Stimulated activated CD8-positive, alpha-beta memory T cell treated with anti-CD3 and anti-CD28 coated beads, Interleukin-15, amount 100 ng/mL, for 1 hour (primary cell): ENCODE results near the gene LRP1-AS.

Experiments used
- DNase-seq: peaks from one replicate; pipeline ENCODE4 v3.0.0-alpha.2; 2020; ENCODE audit warnings: low read depth

Gene LRP1-AS

GRCh38 chr12:57160040-57160439 lies 12.6 kb upstream of the LRP1-AS start:
- no peak for DNase-seq

DNA sequence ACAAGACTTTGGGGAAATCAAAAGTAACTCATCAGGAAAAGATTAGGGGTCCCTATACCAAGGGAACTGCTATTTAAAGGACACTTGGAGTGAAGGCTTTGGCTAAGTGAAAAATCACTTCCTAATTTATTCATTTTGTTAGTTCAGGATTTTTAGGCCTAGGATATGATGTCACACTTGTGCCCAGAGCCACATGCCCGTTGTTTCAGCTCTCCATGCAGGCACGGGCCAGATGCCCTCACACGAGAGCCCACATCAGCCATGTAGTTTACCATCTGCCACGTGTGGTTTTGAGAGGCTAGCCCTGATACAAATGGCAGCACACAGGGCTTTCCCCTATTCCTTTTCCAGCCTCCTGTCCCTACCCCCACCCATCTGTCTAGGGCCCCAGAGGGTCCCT lies 11.9 kb upstream of the LRP1-AS start:
- DNase-seq = no peak

- no peak for DNase-seq
Measured at GRCh38 chr12:57158665-57159064, 11.2 kb upstream of the LRP1-AS start.

DNA sequence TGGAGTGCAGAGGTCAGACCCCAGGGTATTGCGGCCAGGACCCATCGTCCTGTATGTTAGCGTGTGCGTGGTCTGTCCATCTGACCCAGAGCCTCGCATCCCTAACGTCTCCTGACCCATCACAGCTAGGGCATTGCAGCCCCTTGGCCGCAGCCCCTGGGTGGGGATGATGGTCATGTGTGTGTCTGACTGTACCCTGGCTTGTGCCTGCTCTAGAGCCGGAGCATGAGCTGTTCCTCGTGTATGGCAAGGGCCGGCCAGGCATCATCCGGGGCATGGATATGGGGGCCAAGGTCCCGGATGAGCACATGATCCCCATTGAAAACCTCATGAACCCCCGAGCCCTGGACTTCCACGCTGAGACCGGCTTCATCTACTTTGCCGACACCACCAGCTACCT lies 10.8 kb upstream of the LRP1-AS start:
- no peak for DNase-seq

DNA sequence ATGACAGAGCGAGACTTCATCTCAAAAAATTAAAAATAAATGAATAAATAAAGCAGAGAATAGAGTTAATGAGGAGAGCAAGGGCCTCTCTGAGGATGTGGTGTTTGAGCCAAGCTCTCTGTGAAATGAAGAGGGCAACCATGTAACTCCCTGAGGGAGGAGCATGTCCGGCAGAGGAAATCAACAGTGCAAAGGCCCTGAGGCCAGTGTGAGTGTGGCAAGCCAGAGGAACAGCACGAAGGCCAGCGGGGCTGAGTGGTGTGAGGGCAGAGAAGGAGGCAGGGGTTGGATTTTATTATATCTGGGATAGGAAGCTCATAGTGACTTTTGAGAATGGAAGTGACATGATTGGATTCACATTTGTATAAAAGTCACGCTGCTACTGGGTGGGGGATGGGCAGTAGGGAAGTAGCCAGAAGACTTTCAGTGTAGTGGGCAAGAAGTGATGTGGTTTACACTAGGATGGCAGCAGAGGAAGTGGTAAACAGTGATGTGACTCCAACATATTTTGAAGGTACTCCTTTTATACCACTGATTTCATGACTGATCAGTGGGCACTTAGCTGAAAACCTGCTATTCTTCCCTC lies 10.3 kb upstream of the LRP1-AS start:
- DNase-seq = no peak

DNA sequence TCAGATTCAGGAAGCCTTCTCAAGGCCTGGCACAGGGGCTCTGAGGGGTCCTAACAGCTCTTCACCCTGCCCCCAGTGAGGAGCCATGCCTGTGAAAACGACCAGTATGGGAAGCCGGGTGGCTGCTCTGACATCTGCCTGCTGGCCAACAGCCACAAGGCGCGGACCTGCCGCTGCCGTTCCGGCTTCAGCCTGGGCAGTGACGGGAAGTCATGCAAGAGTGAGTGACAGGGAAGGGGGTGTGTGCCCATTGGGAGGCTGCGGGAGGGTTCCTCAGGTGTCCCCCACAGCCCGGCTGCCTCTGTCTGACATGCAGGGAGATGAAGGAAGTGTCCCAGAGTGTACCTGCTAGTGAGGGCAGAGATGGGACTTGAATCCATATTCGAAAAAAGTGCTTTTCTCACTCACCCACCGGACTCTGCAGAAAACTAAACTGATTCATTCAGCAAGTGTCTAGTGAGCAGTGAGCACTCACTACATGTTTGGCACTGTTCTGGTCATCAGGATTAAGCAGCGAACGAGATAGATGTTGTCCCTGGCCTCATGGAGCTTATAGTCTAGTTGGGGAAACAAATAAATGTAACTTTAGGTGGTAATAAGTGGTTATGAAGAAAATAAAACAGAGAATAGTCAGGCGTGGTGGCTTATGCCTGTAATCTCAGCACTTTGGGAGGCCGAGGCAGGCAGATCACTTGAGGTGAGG lies 9.4 kb upstream of the LRP1-AS start:
- no peak for DNase-seq

DNA sequence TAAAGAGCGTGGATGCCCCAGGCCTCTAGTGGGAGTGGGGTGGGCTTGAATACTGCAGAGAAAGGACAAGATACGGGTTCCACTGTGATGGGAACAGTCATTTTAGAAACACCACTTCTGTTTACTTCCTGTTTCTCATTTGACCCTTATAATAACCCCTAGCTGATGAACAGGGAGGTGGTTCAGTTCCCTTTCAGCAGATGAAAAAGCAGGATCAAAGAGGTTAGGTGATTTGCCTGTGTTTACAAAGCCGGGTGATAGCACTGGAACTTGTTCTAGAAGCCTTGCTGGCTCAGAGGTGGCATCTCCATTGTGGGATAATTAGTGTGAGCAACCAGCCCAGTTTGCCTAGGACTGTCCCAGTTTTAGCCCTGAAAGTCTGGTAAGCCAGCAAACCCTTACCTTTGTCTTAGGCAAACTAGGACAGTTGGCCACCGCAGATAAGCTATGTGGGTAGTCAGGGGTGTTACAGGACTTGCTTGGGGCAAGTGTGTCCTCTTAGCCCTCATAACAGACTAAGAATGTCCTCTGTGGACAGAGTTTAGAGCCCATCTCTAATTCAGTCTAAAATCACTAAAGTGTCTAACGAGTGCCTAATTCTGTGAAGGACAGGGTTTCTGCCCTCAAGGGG lies 7.5 kb upstream of the LRP1-AS start:
- DNase-seq = no peak

GRCh38 chr12:57154076-57154475 lies 6.7 kb upstream of the LRP1-AS start:
- DNase-seq = no peak

GRCh38 chr12:57153415-57153997 lies 6.1 kb upstream of the LRP1-AS start:
- no peak for DNase-seq

DNA sequence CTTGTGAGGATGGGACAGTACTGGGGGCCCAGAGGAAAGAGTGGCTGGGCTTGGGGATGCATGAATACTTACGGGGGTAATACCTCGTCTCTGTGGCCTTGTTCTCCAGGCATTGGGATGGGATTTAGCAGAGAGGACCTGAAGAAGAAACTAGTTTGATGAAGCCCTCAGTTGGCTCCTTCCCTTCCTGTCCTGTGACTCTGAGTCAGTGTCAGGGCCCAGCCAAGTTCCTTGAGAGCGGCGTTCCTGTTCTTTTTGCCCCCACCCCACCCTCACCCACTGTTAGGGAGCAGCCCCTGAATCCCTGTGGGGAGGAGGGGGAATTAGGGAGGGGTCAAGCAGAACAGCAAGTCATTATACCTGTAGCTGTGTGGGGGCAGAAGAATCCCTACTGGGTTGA lies 5.2 kb upstream of the LRP1-AS start:
- no peak for DNase-seq

DNA sequence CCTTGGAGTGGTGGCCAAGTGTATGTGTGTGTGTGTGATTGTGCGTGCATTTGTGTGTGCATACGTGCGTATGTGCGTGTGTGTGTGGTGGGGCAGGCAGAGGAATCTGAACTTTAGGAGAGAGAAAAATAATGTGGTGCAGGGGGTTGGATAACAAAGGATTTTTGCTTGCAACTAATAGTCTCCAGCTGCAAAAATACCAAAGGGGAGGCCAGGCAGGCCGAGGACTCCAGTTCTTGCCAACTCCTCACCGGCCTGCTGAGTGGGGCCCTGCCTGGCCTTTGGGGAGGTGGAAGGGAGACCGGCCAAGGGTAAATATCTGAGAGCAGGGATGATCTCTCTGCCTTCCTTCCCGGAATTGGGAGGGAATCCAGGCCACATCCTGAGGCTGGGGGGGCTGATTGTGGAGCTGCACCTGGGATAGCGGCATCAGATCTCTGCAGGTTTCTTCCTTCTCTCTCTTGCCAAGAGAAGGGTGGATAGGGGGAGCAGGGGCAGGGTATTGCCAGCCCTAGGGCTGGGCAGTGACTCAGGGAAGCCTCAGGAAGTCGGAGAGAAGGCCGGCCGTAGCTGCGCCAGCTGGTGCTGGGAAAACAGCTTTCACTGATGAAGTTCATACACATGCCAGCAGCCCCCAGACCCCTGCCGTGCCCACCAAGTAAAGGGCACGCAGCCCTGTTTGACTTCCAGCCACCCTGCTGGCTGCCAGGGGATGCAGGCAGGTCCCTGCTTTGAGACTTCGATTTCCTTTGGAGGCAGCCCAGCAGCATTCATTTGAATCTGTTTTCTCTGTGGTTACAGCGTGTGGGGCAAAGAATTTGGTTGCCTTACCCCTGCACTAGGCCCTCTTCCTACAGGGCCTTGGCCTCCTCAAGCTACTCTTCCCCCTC lies 4.6 kb upstream of the LRP1-AS start:
- DNase-seq = no peak

GRCh38 chr12:57150400-57151000 lies 3.1 kb upstream of the LRP1-AS start:
- DNase-seq = no peak

- no peak for DNase-seq
Measured at GRCh38 chr12:57149245-57149900, 2.0 kb upstream of the LRP1-AS start.

DNA sequence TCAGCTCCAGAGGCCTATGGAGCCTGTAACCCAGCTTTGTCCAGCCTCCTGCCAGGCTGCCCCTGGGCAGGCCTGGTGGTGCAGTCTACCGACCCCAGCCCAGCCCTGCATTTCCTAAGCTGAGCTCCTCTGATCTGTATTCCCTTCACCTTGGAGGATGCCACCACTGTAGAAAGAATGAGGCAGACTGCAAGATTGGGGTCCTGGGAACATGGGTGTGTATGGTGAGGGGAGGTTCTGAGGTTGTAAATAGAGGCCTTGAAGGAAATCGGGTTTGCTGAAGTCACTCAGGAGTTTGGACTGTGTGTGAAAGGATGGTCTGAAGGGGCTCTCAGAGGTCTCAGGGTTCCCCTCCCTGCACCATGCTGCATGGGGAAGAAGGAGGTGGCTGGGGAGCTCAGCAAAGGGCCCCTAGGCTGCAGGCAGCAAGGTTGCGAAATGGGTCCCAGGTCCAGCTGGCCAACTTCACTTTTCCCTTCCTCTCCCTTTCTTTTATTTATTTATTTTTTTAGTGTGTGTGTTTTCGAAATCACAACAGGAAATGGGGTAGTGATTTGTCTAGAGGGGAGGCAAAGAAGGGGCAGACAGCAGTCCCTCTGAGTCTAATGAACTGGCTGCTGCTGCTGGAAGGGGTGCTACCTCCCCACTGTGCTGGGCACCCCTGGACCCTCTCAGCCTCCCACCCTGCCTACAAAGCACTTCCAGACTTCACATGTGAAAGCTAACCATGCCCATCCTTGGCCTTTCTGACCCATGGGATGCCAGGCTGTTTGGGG lies 1.2 kb upstream of the LRP1-AS start:
- DNase-seq = no peak

- no peak for DNase-seq
Measured at GRCh38 chr12:57146092-57146491, 1.3 kb downstream of the LRP1-AS start.

- DNase-seq = no peak
Measured at GRCh38 chr12:57145460-57146059, 1.9 kb downstream of the LRP1-AS start.

GRCh38 chr12:57143454-57143853 lies 4.0 kb downstream of the LRP1-AS start:
- no peak for DNase-seq

DNA sequence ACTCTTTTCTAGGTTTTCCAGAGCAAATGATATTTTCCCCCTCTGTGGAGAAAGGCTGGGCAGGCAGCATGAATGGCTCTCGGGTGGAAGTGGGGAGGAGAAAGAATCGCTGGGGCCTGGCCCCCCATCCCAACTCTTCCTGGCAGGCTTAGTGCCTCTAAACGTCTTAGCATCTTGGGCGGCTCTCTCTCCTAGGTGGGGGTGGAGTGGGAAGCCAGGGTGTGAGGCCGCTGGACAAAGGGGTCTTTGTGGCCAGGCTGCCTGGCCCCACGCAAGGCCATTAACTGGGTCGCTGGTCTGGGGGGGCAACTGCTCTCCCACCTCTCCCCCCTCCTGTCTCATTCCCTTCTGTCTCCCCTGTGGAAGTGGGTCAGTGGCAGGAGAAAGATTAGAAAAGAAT lies 4.7 kb downstream of the LRP1-AS start:
- DNase-seq = no peak

GRCh38 chr12:57142121-57142520 lies 5.3 kb downstream of the LRP1-AS start:
- no peak for DNase-seq

- DNase-seq = no peak
Measured at GRCh38 chr12:57141249-57141648, 6.2 kb downstream of the LRP1-AS start.
